Vagina (tissue), 2 donors: ENCODE data around the gene PSMD4.

Experiments used
- CTCF ChIP-seq, 3 experiments: fragments of 450-650 bp in 2 of 3; fragments of 200-600 bp in 1 of 3; sonication (generic) in 1 of 3; IDR thresholded peaks; one replicate each; pipeline ENCODE4 v1.5.1; 2017 to 2019; ENCODE audit warnings: antibody characterized with exemption in 3 of 3, mild to moderate bottlenecking in 2 of 3, moderate library complexity in 2 of 3
- POLR2AphosphoS5 ChIP-seq, 2 donors: sonication (generic); formaldehyde crosslinking; IDR thresholded peaks; one replicate each; pipeline ENCODE4 v1.9.0; 2017; ENCODE audit warnings: antibody characterized with exemption in 2 of 2, mild to moderate bottlenecking in 2 of 2, low read depth in 1 of 2; ENCODE audit not compliant: insufficient read depth in 1 of 2

- TF ChIP-seq CTCF (IDR thresholded peaks at IDR 0.05), result no peak
- no peak for TF ChIP-seq POLR2AphosphoS5 (IDR thresholded peaks at IDR 0.05; ENCODE audit: insufficient read depth in 1 of 2, low read depth in 1 of 2)
Measured at GRCh38 chr1:151311011-151311410, 56.5 kb downstream of the PSMD4 start.
